Suprapubic skin (tissue), 4 donors: Measurements from ENCODE around the gene DPP10. TPM values are rescaled to one million over a fixed set of nuclear protein-coding genes. Genes with fewer than 3 reads are reported as not detected.

ENCODE experiments used
- DNase-seq, 2 donors: peaks; one replicate each; pipeline ENCODE4 v3.0.0-alpha.2; 2019; ENCODE audit warnings: low spot score in 2 of 2
- H3K27ac ChIP-seq: fragments of 200-600 bp; sonication (generic); one replicate; pipeline ENCODE4 v1.5.1; 2019
- H3K27me3 ChIP-seq: fragments of 200-600 bp; sonication (generic); one replicate; pipeline ENCODE4 v1.5.1; 2019
- H3K36me3 ChIP-seq: fragments of 200-600 bp; sonication (generic); one replicate; pipeline ENCODE4 v1.5.1; 2019
- H3K4me1 ChIP-seq: fragments of 200-600 bp; sonication (generic); one replicate; pipeline ENCODE4 v1.5.1; 2019
- H3K4me3 ChIP-seq: fragments of 200-600 bp; sonication (generic); one replicate; pipeline ENCODE4 v1.5.1; 2019; ENCODE audit warnings: mild to moderate bottlenecking
- H3K9me3 ChIP-seq: fragments of 200-600 bp; sonication (generic); one replicate; pipeline ENCODE4 v1.5.1; 2019
- CTCF ChIP-seq, 2 donors: fragments of 200-600 bp in 1 of 2; fragments of 450-650 bp in 1 of 2; sonication (generic) in 1 of 2; IDR thresholded peaks; one replicate each; pipeline ENCODE4 v1.5.1; 2016 to 2019; ENCODE audit warnings: antibody characterized with exemption in 2 of 2, mild to moderate bottlenecking in 1 of 2, moderate library complexity in 1 of 2
- EP300 ChIP-seq: sonication (generic); formaldehyde crosslinking; IDR thresholded peaks from one replicate; pipeline ENCODE4 v1.6.1; 2017; ENCODE audit warnings: antibody characterized with exemption
- POLR2A ChIP-seq, 2 donors: fragments of 450-650 bp; IDR thresholded peaks; one replicate each; pipeline ENCODE4 v1.6.1; 2017; ENCODE audit warnings: antibody characterized with exemption in 2 of 2, mild to moderate bottlenecking in 2 of 2, moderate library complexity in 2 of 2
- POLR2AphosphoS5 ChIP-seq, 3 donors: sonication (generic); formaldehyde crosslinking; IDR thresholded peaks; one replicate each; pipeline ENCODE4 v1.6.1; 2017; ENCODE audit warnings: antibody characterized with exemption in 3 of 3
- WGBS: methylation state at CpG from one replicate; pipeline ENCODE4 v1.1.5; 2018; 5-methylcytosine and 5-hydroxymethylcytosine counted together
- total RNA-seq, 4 donors: library from RNA; depleted of rRNA; stranded (reverse); fragments of >200 nt; gene quantifications; one replicate each; pipeline ENCODE4 v1.1.0, GENCODE V29; 2016

Gene DPP10
- total RNA-seq, 4 donors from 2014 or later = 0.68 to 1.4 TPM; not detected in 2

DNA sequence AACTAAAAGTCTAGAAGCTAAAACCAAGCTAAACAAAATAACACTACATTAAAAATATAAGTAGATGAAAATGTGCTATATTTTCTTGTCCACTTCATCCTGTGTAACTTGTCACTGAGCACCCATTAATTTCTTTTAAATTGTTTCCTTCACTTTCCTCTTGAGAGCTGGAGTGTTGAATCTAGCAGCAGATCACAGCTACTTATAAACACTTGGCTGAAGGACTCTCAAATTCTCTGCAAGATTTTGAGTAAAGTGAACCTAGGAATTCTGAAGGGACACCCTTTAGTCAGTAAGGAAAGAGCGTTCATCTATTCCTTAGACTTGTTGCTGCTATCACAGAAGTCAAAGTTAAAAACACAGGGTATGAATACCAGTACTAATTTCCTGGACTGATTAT, 1163.9 kb downstream of the DPP10 start:
- Histone ChIP-seq H3K27me3 (no peaks in the 10 kb centered on the region), H3K27ac (no peak overlapping the region), H3K4me3 (no peak overlapping the region), H3K4me1 (no peaks in the 10 kb centered on the region), H3K36me3 (no peaks in the 10 kb centered on the region), H3K9me3 (no peaks in the 10 kb centered on the region)
- TF ChIP-seq CTCF (IDR thresholded peaks at IDR 0.05) (no peak), POLR2A (IDR thresholded peaks at IDR 0.05) (no peak), POLR2AphosphoS5 (IDR thresholded peaks at IDR 0.05) (no peak), EP300 (no peak)
- DNase-seq = no peak
- WGBS = 65% methylated on average over 1 of the region's 1 CpG

DNA sequence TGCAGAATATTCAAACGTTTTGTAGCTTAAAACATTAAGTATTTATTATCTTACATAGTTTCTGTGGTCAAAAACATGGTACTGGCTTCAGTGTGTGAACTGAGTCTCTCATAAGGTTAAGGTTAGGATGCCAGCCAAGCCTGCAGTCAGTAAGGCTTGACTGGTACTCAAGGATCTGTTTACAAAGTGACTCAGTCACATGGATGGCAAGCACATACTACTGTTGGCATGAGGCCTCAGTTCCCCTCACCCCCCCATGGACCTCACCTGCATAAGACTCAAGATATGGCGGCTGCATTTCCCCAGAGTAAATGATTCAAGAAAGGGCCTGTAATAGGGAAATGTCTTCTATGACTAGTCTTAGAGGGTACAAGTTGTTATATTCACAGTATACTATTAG, 1167.5 kb downstream of the DPP10 start:
- no peaks in the 10 kb centered on the region for H3K27me3 ChIP-seq
- H3K4me3 ChIP-seq = no peak overlapping the region
- no peak overlapping the region for H3K27ac ChIP-seq
- no peaks in the 10 kb centered on the region for H3K36me3 ChIP-seq
- WGBS = 60% methylated on average over 2 of the region's 2 CpGs
- TF ChIP-seq CTCF (IDR thresholded peaks at IDR 0.05) (no peak), POLR2A (IDR thresholded peaks at IDR 0.05) (no peak), POLR2AphosphoS5 (IDR thresholded peaks at IDR 0.05) (no peak), EP300 (no peak)
- no peak for DNase-seq
- H3K4me1 ChIP-seq = no peaks in the 10 kb centered on the region
- H3K9me3 ChIP-seq = no peaks in the 10 kb centered on the region

DNA sequence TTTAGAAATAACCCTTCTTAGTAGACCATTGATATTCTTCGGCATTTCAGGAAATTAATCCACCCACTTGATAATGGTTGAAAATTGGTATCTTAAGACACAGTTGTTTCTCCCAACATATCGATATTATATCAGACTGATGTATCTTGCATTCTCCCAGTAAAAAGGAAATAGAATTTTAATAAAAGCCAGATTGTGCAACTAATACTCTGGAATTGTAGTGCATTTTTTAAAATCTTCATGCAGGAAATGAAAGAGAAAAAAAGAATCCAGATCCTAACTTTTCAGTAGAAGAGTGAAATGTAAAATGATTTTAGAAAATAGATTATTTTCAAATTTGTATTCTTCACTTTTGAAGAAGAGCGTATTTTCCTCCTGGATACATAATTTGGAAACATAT, 1168.4 kb downstream of the DPP10 start:
- TF ChIP-seq EP300 (no peak), POLR2A (IDR thresholded peaks at IDR 0.05) (no peak), POLR2AphosphoS5 (IDR thresholded peaks at IDR 0.05) (no peak), CTCF (IDR thresholded peaks at IDR 0.05) (no peak)
- H3K36me3 ChIP-seq = no peaks in the 10 kb centered on the region
- no peak for DNase-seq
- H3K27ac ChIP-seq = no peak overlapping the region
- WGBS = 85% methylated on average over 3 of the region's 3 CpGs
- H3K27me3 ChIP-seq = no peaks in the 10 kb centered on the region
- no peaks in the 10 kb centered on the region for H3K9me3 ChIP-seq
- no peaks in the 10 kb centered on the region for H3K4me1 ChIP-seq
- H3K4me3 ChIP-seq = no peak overlapping the region

DNA sequence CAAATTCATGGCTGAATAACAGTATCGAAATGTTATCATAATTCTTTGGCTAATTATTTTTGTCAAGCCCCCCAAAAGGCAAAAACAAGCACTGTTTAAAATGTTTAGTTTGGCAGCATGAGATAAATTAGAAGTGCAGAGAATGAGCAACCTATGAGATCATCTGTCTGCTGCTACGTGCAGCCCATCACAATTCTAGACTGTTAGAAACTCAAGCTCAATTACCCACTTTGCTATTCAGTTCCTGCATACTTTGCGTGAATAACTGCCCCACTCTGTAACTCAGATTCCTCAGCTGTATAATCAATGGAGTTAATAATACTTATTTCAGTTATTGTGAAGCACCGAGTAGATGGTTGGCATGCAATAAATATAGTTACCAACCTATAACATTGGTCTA, 1181.9 kb downstream of the DPP10 start:
- Histone ChIP-seq H3K36me3 (no peaks in the 10 kb centered on the region), H3K4me3 (no peak overlapping the region), H3K4me1 (no peaks in the 10 kb centered on the region), H3K27ac (no peak overlapping the region), H3K9me3 (no peaks in the 10 kb centered on the region), H3K27me3 (no peaks in the 10 kb centered on the region)
- DNase-seq = no peak
- 44% methylated on average over 4 of the region's 4 CpGs for WGBS
- no peak for TF ChIP-seq POLR2AphosphoS5 (IDR thresholded peaks at IDR 0.05)
- no peak for TF ChIP-seq CTCF (IDR thresholded peaks at IDR 0.05)
- no peak for TF ChIP-seq EP300
- no peak for TF ChIP-seq POLR2A (IDR thresholded peaks at IDR 0.05)

DNA sequence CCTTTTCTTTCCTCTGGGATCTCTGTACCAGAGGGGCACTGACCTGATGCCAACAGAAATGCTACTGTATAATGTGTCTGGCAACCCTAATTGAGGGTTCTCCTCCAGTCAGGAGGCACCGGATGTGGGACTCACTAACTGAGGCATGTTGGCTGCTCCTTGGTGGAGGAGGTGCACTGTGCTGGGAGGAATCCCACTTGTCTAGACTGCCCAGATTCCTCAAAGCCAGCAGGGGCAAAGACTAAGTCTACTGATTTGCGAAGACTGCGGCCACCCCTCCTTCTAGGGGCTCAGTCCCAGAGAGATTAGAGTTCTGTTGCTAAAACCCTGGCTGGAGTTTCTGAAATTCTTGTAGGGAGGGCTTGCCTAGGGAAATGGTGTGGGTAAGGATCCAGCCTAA, 1192.1 kb downstream of the DPP10 start:
- WGBS = 90% methylated on average over 2 of the region's 3 CpGs
- Histone ChIP-seq H3K27me3 (no peaks in the 10 kb centered on the region), H3K9me3 (no peaks in the 10 kb centered on the region), H3K4me1 (no peaks in the 10 kb centered on the region), H3K36me3 (no peaks in the 10 kb centered on the region), H3K4me3 (no peak overlapping the region), H3K27ac (no peak overlapping the region)
- no peak for DNase-seq
- TF ChIP-seq POLR2AphosphoS5 (IDR thresholded peaks at IDR 0.05) = no peak
- no peak for TF ChIP-seq CTCF (IDR thresholded peaks at IDR 0.05)
- TF ChIP-seq EP300 = no peak
- TF ChIP-seq POLR2A (IDR thresholded peaks at IDR 0.05) = no peak
